GM12873 (cell line): Measurements from ENCODE around the gene DCLK1.

Source experiments
- TF ChIP-seq, protein P1 (sequence below): IDR thresholded peaks from 2 replicates; pipeline ENCODE4 v1.5.1; 2012; ENCODE audit warnings: low read depth, mild to moderate bottlenecking, moderate library complexity, low read length, control low read depth; ENCODE audit not compliant: insufficient read depth; ENCODE audit errors: missing control alignments

The DCLK1 gene

DNA sequence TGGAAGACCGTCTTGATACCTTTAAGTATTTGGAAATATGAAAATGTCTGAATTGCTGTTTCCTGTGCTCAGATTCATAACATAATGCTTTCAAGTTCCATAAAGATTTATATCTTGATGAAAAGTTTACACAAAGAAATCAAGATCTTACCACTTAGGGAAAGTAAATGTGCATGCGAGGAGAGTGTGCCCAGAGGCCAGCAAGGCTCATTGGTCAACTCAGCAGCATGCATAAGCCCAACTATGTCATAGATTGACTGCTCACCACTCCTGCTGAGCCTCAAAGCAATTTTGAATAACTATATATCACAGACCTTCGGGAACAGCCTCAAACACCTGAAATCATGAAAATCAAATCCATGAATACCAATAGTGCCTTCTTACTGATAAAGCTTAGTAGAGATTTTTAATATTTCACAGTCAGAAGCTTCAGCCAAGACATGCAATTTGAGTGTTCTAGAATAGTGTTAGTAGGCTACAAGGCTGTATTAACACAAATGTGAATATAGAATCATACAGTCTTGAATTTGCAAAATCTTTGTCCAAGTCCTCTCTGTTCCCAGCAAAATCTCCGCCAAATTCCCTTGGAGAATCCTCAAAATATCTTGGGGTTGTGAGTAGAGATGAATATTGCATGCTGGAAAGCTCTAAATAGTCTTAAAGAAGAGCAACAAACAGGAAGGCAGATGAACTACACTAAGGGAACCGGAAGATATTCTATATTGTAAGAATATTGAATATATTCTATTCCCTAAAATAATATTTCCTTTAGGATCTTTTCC lies 124.1 kb downstream of the DCLK1 start:
- TF ChIP-seq, protein P1, sequence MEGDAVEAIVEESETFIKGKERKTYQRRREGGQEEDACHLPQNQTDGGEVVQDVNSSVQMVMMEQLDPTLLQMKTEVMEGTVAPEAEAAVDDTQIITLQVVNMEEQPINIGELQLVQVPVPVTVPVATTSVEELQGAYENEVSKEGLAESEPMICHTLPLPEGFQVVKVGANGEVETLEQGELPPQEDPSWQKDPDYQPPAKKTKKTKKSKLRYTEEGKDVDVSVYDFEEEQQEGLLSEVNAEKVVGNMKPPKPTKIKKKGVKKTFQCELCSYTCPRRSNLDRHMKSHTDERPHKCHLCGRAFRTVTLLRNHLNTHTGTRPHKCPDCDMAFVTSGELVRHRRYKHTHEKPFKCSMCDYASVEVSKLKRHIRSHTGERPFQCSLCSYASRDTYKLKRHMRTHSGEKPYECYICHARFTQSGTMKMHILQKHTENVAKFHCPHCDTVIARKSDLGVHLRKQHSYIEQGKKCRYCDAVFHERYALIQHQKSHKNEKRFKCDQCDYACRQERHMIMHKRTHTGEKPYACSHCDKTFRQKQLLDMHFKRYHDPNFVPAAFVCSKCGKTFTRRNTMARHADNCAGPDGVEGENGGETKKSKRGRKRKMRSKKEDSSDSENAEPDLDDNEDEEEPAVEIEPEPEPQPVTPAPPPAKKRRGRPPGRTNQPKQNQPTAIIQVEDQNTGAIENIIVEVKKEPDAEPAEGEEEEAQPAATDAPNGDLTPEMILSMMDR, result no peak

DNA sequence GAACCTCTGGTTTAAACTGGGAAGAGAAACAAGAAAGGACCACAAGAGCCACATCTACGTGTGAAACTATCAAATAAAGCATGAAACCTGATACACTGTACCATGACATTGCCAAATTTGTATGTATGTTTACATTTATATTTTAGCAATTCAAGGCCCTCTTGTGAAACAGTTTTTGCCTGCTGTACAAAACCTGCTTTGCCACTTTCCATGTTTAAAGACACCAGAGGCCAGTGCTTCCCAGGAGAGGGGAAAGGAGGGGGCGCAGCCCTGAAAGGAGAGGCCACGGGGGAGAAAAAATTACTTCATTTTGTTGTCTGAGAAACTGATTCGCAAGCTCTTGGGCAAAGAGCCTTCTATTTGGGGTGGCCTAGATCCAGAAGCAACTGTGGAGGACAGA lies 124.8 kb downstream of the DCLK1 start:
- TF ChIP-seq, protein P1, result no peak

DNA sequence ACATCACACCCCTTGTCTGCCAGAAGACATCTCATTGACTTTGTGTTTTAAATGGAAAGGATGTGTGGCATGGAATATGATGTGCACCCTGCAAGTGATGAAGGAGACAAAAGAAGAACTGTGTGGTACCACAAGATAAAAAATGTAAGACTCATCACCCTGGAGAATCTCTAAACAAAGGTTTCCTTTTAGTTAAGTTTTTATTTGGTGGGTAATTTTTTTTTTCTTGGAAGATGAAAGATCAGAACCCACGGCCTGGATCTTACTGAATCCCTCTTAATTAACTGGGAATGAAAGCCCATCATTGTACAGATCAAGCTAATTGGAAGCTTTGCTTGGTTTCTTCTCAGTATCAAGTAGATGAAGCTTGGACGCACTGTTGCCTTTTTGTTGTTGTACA lies 129.6 kb downstream of the DCLK1 start:
- TF ChIP-seq, protein P1, result no peak

DNA sequence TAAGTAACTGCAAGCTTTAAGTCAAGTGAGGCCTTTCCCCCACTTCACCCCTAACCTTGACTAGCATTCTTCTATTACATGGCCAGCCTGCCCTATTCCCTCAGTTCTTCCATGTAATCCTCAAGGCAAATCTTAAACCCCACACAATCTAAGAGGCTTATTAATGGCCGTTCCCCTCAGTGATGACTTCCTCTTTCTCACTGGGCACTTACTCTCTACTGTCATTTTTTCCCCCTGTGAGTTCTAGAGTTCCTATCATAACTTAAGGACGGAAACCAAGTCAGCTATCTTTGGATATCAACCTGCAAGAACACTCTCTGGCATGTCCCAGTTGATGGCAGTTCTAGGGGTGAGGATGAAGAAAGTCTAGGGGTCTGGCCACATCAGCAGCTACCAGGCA lies 131.2 kb downstream of the DCLK1 start:
- TF ChIP-seq, protein P1, result no peak

DNA sequence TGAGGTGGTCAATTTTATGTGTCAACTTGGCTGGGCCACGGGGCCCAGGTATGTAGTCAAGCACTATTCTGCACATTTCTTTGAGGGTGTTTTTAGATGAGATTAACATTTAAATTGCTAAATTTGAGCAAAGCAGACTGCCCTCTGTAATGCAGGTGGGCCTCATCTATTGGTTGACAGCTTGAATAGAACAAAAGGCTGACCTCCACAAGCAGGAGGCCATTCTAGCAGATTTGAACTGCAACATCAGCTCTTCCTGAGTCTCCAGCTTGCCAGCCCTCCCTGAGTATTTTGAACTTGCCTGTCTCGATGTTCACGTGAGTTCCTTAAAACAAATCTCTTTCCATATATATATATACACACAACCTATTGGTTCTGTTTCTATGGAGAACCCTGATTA lies 134.8 kb downstream of the DCLK1 start:
- TF ChIP-seq, protein P1, result no peak

DNA sequence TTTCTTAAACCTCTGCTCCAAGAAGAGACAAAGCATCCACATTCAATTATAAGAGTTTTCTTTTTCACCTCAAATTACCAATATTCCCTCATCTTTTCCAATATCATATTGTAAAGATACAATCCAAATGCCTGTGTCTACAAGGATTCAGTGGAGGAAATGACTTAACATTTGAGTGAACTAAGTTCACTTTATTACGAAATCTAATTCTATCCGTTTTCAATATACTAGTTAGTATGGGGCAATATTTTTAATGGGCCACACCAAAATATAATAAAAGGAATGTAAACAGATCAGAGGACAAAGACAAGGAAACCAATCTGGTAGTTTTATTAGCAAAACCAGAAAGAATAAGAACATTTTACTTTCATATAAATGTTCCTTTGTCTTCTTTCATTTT lies 136.0 kb downstream of the DCLK1 start:
- TF ChIP-seq, protein P1, result no peak

DNA sequence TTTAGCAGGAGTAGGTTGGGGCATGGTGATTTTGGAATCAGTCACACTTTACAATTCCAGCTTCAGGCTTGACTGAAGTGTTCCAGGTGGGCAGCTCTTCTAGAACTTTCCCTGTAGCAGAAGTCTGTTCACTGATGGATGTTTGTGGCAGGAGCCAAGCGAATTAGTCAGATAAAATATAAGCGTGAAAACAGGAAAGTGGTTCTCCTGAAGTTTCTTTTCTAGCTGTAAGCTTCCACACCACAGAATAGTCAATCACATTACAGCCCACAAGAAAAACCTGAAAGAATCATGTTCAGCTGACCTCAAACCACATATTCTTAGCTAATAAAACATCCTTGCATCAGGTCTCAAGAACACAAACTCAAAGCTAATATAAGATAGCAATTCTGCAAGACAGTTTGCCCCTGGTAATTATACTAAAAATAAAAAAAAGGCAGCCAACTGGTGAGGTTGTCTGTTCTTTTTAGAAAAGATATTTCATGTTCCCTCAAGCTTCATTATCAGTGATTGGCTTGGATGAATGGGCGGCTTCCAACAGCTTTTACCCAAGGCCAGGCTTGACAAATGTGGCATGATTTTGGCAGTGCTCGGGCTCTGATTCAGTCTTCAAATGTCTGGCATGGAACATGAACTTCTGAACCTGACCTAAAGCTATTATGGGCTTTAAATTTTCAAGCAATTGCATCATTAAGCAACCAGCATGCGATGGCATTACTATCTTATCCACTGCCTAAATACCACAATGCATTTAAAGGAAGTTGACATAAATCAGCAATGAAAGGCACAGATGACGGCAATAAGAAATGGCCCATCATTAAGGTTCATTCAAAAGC lies 136.8 kb downstream of the DCLK1 start:
- TF ChIP-seq, protein P1, result no peak
